Mesodermal cell (in vitro differentiated cells): ENCODE results near the gene DOCK3.

Experiments used
- H3K27ac ChIP-seq: 2 replicates; pipeline ENCODE4 v1.7.0; 2013; ENCODE audit warnings: mild to moderate bottlenecking, low read depth, low read length, moderate library complexity; ENCODE audit not compliant: severe bottlenecking
- H3K36me3 ChIP-seq: 2 replicates; pipeline ENCODE4 v1.7.1; 2013; ENCODE audit warnings: mild to moderate bottlenecking, low read length, moderate library complexity; ENCODE audit not compliant: control insufficient read depth, insufficient read depth
- H3K4me1 ChIP-seq: one replicate; pipeline ENCODE4 v1.7.1; 2013; ENCODE audit warnings: mild to moderate bottlenecking, low read length; ENCODE audit not compliant: insufficient read depth, control insufficient read depth, poor library complexity, severe bottlenecking
- H3K4me3 ChIP-seq: 2 replicates; pipeline ENCODE4 v1.7.0; 2013; ENCODE audit warnings: low read length, control low read depth, mild to moderate bottlenecking; ENCODE audit not compliant: insufficient read depth, poor library complexity, severe bottlenecking; ENCODE audit errors: extremely low read depth
- H3K9me3 ChIP-seq: 2 replicates; pipeline ENCODE4 v1.7.1; 2013; ENCODE audit warnings: mild to moderate bottlenecking, low read length, moderate library complexity; ENCODE audit not compliant: control insufficient read depth
- WGBS, 2 experiments: methylation state at CpG; one replicate each; pipeline ENCODE4 v1.1.5; 2013; ENCODE audit warnings: missing lambda C conversion rate in 2 of 2; ENCODE audit not compliant: insufficient coverage in 2 of 2; 5-methylcytosine and 5-hydroxymethylcytosine counted together

The DOCK3 gene

GRCh38 chr3:50651445-50651844 is 23.3 kb upstream of the DOCK3 start:
- no peaks in the 10 kb centered on the region for H3K9me3 ChIP-seq
- WGBS, 2 experiments, result 83 to 90% methylated on average over 7 to 8 of the region's 8 CpGs
- H3K36me3 ChIP-seq, result peaks cover 7% of the 10 kb centered on the region
- H3K4me3 ChIP-seq, result no peak overlapping the region
- no peak overlapping the region for H3K27ac ChIP-seq
- peaks cover 5% of the 10 kb centered on the region for H3K4me1 ChIP-seq

GRCh38 chr3:50651920-50652529 is 22.7 kb upstream of the DOCK3 start:
- 52 to 66% methylated on average over 5 to 7 of the region's 7 CpGs for WGBS, 2 experiments
- no peak overlapping the region for H3K4me3 ChIP-seq
- H3K4me1 ChIP-seq, result peaks cover 5% of the 10 kb centered on the region
- H3K36me3 ChIP-seq, result peaks cover 6% of the 10 kb centered on the region
- H3K9me3 ChIP-seq, result no peaks in the 10 kb centered on the region
- no peak overlapping the region for H3K27ac ChIP-seq

GRCh38 chr3:50652709-50653108 is 22.0 kb upstream of the DOCK3 start:
- WGBS, 2 experiments, result 53% methylated on average over 2 of the region's 2 CpGs; no CpG with 5 or more reads in 1 of the 2 experiments
- H3K4me1 ChIP-seq, result peaks cover 5% of the 10 kb centered on the region
- no peak overlapping the region for H3K27ac ChIP-seq
- H3K36me3 ChIP-seq, result no peaks in the 10 kb centered on the region
- no peaks in the 10 kb centered on the region for H3K9me3 ChIP-seq
- no peak overlapping the region for H3K4me3 ChIP-seq

DNA sequence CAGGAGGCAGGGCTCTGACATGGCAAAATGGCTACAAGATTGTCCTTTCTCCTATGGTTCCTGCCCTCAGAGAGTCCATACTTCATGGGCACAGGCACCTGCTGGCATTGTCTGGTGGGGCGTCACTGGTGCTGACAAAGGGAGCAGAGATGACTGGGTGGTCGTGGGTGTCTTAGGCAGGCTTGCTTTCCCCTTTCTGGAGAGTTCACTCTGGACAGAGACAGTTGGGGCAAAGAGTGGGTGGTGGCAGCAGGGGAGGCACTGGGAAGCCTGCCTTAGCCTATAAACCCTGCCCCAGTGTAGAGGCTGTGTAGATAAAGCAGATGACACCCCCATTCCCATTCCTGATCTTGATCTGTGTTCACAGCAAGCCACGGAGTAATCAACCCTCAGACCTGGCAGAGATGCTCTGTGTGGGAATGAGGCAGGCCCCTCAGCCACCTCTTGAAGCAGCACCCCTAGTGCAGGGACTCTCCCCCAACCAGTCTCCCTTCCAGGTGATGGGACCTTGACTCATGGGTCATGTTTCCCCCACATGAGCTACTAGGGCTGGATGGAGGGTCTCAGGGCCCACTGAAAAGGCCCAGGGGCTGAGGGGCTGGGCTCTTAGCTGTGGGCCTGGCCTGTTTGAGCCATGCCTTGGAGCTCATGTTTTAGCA is 20.7 kb upstream of the DOCK3 start:
- Histone ChIP-seq H3K27ac (no peak overlapping the region), H3K36me3 (no peaks in the 10 kb centered on the region), H3K4me1 (peaks cover 5% of the 10 kb centered on the region), H3K9me3 (no peaks in the 10 kb centered on the region), H3K4me3 (no peak overlapping the region)
- 82 to 86% methylated on average over 2 of the region's 3 CpGs for WGBS, 2 experiments

DNA sequence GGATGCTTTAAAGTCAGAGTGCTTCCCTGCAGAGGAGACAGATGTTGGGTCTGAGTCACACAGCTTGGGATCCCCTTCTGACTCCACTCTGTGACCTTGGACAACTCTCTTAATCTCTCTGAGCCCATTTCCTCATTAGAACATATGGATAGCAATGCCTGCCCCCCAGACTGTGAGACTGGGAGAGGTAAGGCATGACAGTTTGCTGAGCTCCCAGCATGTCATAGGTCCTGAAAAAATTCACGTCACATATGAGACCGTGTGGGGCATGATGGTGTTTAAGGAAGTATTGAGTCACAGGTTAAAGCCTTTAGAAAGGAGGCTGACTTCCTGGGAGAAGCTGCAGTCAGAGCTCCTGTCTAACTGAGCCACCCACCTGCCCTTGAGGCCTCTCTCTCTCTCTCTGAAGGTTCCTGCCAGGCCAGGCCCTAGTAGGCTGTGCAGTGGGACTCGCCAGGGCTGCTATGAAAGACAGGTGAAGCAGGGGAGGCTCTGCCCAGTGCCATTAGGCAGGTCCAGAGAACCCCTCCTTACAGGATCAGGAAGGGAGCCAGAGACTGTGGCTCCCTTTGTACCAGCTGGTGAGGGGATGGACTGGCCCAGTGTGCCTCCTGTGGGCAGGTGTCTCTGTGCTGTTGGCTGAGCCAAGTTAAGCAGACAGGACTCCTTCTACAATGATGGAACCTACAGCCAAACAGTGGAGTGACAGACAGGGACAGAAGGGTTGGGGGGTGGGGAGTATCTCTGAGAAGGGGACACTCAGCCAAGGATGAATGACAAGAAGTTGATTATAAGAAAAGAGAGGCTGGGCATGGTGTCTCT is 19.5 kb upstream of the DOCK3 start:
- 100% methylated on average over 1 of the region's 3 CpGs; no CpG with 5 or more reads in 1 of the 2 experiments for WGBS, 2 experiments
- no peak overlapping the region for H3K27ac ChIP-seq

GRCh38 chr3:50656417-50657195 is 18.1 kb upstream of the DOCK3 start:
- WGBS, 2 experiments, result 87 to 94% methylated on average over 4 to 8 of the region's 8 CpGs
- H3K4me1 ChIP-seq, result no peaks in the 10 kb centered on the region
- no peak overlapping the region for H3K27ac ChIP-seq
- no peaks in the 10 kb centered on the region for H3K9me3 ChIP-seq
- no peak overlapping the region for H3K4me3 ChIP-seq
- H3K36me3 ChIP-seq, result no peaks in the 10 kb centered on the region

More for the DNA sequence above, 19.5 kb upstream of the DOCK3 start:
- no peaks in the 10 kb centered on the region for H3K36me3 ChIP-seq
- no peaks in the 10 kb centered on the region for H3K9me3 ChIP-seq
- H3K4me3 ChIP-seq, result no peak overlapping the region
- no peaks in the 10 kb centered on the region for H3K4me1 ChIP-seq

DNA sequence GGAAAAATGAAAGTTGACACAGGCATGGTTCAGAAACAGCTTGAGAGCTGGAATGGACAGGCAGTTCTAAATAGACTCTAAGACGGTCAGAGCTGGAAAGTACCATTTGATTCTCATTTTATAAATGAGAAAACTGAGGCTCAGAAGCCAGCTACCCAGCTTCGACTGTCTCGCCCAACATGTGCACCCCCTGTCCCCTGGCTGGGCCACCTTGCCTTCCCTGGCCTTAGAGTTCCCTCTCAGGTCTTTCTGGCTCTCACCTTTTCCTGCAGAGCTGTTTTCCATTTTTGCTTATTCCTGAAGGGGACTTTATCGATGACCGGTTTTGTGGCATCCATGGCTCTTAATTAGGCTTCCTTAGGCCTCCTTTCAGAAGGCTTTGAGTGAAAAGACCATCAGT is 17.3 kb upstream of the DOCK3 start:
- Histone ChIP-seq H3K9me3 (no peaks in the 10 kb centered on the region), H3K4me3 (no peak overlapping the region), H3K27ac (no peak overlapping the region), H3K4me1 (no peaks in the 10 kb centered on the region), H3K36me3 (no peaks in the 10 kb centered on the region)
- 93 to 98% methylated on average over 5 of the region's 5 CpGs for WGBS, 2 experiments

GRCh38 chr3:50657816-50658215 is 16.9 kb upstream of the DOCK3 start:
- WGBS, 2 experiments, result 82 to 90% methylated on average over 1 to 2 of the region's 3 CpGs
- Histone ChIP-seq H3K4me1 (no peaks in the 10 kb centered on the region), H3K36me3 (no peaks in the 10 kb centered on the region), H3K4me3 (no peak overlapping the region), H3K27ac (no peak overlapping the region), H3K9me3 (no peaks in the 10 kb centered on the region)

DNA sequence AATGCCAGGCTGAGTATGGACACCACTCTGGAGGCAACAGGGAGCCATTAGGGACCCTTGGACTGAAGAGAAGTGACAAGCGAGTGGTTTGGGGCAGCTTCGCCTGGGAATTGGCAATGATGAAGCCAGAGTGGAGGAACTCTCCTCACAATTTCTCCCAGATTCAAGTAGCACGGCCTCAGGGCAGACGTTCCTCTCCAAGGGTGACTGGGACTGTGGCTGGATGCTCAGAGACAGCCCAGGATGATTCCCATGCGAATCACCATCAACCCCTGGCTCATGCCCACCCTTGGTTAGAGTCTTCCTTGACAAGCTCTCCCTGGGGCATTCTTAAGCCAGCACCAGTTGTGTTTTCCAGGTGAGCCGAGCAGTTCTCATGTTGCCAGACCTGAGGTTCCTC is 16.3 kb upstream of the DOCK3 start:
- Histone ChIP-seq H3K4me1 (no peaks in the 10 kb centered on the region), H3K36me3 (no peaks in the 10 kb centered on the region), H3K4me3 (no peak overlapping the region), H3K27ac (no peak overlapping the region), H3K9me3 (no peaks in the 10 kb centered on the region)
- WGBS, 2 experiments, result 93 to 98% methylated on average over 6 of the region's 6 CpGs

GRCh38 chr3:50658831-50659230 is 15.9 kb upstream of the DOCK3 start:
- Histone ChIP-seq H3K36me3 (no peaks in the 10 kb centered on the region), H3K4me3 (no peak overlapping the region), H3K27ac (no peak overlapping the region), H3K9me3 (no peaks in the 10 kb centered on the region), H3K4me1 (no peaks in the 10 kb centered on the region)
- WGBS, 2 experiments, result 87 to 97% methylated on average over 3 of the region's 3 CpGs
